ENCODE measurements around the gene ROBO1.

Gene ROBO1

DNA sequence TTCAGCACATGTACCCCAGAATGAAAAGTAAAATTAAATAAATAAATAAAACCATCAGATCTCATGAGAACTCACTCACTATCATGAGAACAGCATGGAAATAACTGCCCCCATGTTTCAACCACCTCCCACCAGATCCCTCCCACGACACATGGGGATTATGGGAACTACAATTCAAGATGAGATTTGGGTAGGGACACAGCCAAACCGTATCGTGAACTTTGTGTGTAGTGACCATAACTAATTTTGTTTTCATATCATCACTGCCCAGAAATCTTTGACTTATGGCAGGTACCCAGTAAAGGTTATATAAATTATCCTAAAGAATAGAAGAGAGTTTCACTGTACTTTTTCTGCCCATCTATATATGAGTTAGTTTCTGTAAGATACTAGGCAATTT is 766.5 kb downstream of the ROBO1 start:
- Mint-ChIP-seq H3K36me3 (ENCODE audit: low read depth) (no peaks in the 10 kb centered on the region), H3K27me3 (ENCODE audit: low read depth) (no peaks in the 10 kb centered on the region), H3K27ac (no peak overlapping the region), H3K4me3 (no peak overlapping the region), H3K4me1 (ENCODE audit: low read depth) (no peaks in the 10 kb centered on the region), H3K9me3 (peaks cover 9% of the 10 kb centered on the region)

DNA sequence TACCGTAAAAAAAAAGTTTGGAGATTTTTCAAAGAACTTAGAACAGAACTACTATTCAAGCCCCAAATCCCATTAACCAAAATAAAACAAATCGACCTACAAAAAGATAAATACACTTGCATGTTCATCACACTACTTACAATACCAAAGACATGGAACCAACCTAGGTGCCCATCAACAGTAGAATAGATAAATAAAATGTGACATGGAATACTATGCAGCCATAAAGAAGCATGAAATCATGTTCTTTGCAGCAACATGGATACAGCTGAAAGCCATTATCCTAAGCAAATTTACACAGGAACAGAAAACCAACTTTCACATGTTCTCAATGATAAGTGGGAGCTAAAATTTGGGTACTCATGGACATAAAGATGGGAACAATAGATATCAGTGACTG is 768.7 kb downstream of the ROBO1 start:
- no peaks in the 10 kb centered on the region for H3K27me3 Mint-ChIP-seq (ENCODE audit: low read depth)
- no peaks in the 10 kb centered on the region for H3K36me3 Mint-ChIP-seq (ENCODE audit: low read depth)
- no peak overlapping the region for H3K4me3 Mint-ChIP-seq
- H3K9me3 Mint-ChIP-seq: peaks cover 9% of the 10 kb centered on the region
- no peak overlapping the region for H3K27ac Mint-ChIP-seq
- H3K4me1 Mint-ChIP-seq (ENCODE audit: low read depth): no peaks in the 10 kb centered on the region

DNA sequence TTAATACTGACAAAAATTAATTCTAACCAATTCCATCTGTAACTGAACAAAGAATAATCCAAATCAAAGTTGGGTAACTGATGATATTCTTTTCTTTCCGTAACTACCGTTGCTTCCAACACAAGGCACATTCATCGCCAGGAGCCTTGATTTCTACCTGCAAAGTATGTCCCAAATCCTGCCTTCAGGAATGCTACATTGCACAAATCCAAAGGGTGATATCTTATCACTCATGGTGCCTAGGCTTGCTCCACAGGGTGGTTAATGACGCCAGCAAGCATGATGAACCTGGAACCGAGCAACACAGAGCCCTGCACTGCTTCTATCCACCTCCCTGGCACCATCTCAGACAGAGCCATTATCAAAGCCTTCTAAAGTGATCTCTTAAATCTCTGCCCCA is 772.7 kb downstream of the ROBO1 start:
- Mint-ChIP-seq H3K27me3 (ENCODE audit: low read depth) (no peaks in the 10 kb centered on the region), H3K4me1 (ENCODE audit: low read depth) (no peaks in the 10 kb centered on the region), H3K9me3 (peaks cover 9% of the 10 kb centered on the region), H3K4me3 (no peak overlapping the region), H3K27ac (no peak overlapping the region), H3K36me3 (ENCODE audit: low read depth) (no peaks in the 10 kb centered on the region)

DNA sequence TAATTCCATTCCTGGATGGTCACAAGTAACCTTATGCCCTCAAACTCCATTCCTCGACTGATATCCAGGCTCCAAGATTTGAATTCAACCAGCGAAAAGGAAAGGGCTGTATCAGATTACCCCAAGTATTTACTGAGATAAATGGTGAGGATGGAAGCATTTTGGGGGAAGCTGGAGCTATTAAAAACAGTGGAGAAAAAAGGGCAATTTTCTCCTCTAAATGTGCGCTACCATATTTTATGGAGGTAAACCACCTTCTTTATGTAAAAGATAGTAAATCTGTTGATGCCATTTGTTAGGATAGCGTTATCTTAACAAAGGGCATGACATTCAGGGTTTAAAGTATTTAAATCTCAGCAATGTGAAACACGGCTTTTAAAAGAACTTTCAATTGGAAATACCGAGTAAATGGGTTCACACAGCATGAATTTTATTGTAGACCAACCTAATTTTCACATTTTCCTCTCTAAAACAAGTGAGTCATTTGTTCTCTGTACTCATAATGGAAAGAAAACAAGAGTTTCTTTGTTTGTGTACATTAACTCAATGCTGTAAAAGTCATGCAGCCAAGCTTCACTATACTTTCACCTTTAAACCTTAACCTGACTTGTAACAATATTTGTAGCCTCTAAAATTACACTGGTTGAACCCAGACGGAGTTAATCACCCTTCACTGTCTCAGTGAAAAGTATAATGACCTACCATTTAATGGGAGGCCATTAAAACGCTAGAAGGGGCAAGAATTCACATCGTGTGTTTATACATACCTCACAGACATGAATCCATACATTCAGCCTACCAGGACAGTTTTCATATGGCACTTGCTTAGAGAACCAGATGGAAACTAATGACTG is 773.4 kb downstream of the ROBO1 start:
- no peak overlapping the region for H3K4me3 Mint-ChIP-seq
- H3K27ac Mint-ChIP-seq: no peak overlapping the region
- no peaks in the 10 kb centered on the region for H3K27me3 Mint-ChIP-seq (ENCODE audit: low read depth)
- H3K36me3 Mint-ChIP-seq (ENCODE audit: low read depth): no peaks in the 10 kb centered on the region
- H3K4me1 Mint-ChIP-seq (ENCODE audit: low read depth): no peaks in the 10 kb centered on the region
- H3K9me3 Mint-ChIP-seq: peaks cover 9% of the 10 kb centered on the region

DNA sequence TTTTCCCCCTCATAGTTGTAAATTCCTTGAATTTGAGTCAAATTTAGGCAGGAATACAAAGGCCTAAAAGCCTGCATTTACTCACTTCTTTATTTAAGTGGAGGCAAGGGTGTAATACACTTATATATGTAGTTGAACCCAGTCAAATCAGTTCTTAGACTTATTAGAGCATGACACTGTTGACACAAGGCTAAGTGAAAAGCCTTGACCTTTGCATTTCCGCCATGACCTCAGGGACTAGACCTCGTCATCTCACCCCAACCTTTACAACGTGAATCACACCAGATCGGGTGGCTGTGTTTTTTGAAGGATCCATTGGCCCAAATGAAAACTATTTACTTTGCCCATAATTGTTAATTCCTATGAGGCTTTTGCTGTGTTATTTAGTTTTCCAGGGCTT is 774.4 kb downstream of the ROBO1 start:
- Mint-ChIP-seq H3K4me3 (no peak overlapping the region), H3K9me3 (no peaks in the 10 kb centered on the region), H3K27me3 (ENCODE audit: low read depth) (no peaks in the 10 kb centered on the region), H3K4me1 (ENCODE audit: low read depth) (no peaks in the 10 kb centered on the region), H3K27ac (no peak overlapping the region), H3K36me3 (ENCODE audit: low read depth) (no peaks in the 10 kb centered on the region)

DNA sequence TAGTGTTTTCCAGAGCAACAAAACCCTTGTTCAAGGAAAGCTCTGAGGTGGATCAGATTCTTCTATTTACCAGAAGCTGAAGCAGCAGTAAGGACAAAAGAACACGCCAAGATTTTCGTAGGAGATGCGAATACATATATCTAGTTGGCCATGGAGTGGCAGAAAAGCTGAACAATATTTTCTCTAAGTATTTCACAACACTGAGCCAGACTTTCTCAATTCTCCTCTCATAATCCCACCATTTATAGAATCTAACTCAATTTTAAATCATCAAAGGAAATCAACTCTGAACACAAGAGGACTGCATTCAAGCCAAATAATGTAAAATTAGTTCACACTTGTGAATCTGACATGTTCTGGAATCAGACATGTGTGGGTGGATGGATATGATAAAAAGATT is 775.0 kb downstream of the ROBO1 start:
- H3K27me3 Mint-ChIP-seq (ENCODE audit: low read depth): no peaks in the 10 kb centered on the region
- no peaks in the 10 kb centered on the region for H3K36me3 Mint-ChIP-seq (ENCODE audit: low read depth)
- H3K9me3 Mint-ChIP-seq: no peaks in the 10 kb centered on the region
- H3K27ac Mint-ChIP-seq: no peak overlapping the region
- no peak overlapping the region for H3K4me3 Mint-ChIP-seq
- H3K4me1 Mint-ChIP-seq (ENCODE audit: low read depth): no peaks in the 10 kb centered on the region

DNA sequence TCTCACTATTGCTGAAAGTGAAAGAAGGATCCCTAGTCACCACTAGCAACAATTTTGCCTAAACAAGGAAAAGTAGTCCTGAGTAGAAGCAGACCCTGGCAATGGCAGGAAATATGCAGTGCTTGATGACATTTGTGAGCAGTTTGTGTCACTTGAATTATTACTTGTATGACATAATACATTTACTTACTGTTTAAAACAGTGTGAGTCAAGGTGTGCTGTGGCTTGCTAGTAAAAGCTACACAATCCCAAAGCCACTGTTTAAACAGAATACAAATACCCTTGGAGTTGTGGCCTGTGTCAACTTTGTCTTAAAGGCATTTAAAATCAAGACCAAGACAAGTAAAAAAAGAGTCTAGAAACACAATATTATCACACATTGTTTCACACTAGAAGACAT is 775.4 kb downstream of the ROBO1 start:
- no peak overlapping the region for H3K27ac Mint-ChIP-seq
- H3K4me1 Mint-ChIP-seq (ENCODE audit: low read depth): no peaks in the 10 kb centered on the region
- H3K9me3 Mint-ChIP-seq: no peaks in the 10 kb centered on the region
- H3K27me3 Mint-ChIP-seq (ENCODE audit: low read depth): no peaks in the 10 kb centered on the region
- H3K36me3 Mint-ChIP-seq (ENCODE audit: low read depth): no peaks in the 10 kb centered on the region
- no peak overlapping the region for H3K4me3 Mint-ChIP-seq

DNA sequence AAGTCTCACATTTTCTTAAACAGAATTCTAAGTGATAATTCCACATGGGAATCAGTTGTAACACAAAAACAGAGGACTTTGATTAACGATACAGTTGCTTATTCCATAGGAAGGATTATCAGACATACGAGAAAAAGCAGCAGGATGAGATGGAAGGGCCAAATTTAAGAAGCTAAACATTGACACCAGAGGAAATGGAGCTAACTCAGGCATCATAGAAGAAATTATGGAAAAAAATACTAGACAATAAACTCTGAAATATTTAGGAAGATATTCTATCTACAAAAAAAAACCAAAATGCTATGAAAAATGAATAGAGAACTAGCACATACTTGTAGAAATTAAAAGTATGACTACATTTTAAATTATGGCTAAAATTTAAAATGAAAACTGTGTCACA is 776.1 kb downstream of the ROBO1 start:
- Mint-ChIP-seq H3K9me3 (no peaks in the 10 kb centered on the region), H3K27me3 (ENCODE audit: low read depth) (no peaks in the 10 kb centered on the region), H3K27ac (no peak overlapping the region), H3K4me3 (no peak overlapping the region), H3K4me1 (ENCODE audit: low read depth) (no peaks in the 10 kb centered on the region), H3K36me3 (ENCODE audit: low read depth) (no peaks in the 10 kb centered on the region)

DNA sequence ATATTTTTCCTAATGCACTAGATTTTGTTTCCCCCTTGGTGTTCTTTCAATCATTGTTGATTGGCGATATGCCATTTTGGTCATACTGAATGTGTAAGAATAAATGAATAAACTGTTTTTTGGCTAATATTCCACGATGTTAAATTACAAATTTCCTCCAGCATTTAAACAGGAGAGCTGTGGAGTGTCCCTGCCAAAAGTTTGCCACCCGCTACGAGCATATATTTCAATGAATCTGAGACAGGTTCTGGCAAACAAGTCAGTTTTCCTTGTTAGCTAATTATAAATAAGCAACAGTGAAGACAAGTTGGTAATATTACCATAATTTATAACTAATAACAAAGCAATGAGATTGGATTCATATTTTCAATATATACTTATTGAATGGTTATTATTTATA is 777.6 kb downstream of the ROBO1 start:
- Mint-ChIP-seq H3K4me3 (no peak overlapping the region), H3K4me1 (ENCODE audit: low read depth) (no peaks in the 10 kb centered on the region), H3K27ac (no peak overlapping the region), H3K27me3 (ENCODE audit: low read depth) (no peaks in the 10 kb centered on the region), H3K9me3 (no peaks in the 10 kb centered on the region), H3K36me3 (ENCODE audit: low read depth) (no peaks in the 10 kb centered on the region)

DNA sequence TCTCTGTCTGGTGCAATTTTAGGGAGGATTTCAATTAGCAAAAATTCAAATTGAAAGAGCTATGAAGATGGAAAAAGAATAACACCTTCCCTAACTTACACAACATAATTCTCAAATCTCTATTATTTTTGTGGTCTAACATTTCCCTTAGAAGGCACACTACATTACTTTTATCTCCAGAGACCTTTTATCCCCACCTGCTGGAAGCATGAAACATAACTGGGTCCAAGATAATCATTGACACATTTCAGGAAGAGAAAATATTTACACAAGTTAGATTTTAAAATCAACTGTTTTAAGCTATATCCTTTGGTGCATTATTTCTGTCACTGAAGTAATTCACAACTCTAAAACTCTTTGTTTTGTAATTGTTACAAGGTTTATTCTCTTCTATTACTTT is 779.5 kb downstream of the ROBO1 start:
- Mint-ChIP-seq H3K4me3 (no peak overlapping the region), H3K27ac (no peak overlapping the region), H3K36me3 (ENCODE audit: low read depth) (no peaks in the 10 kb centered on the region), H3K27me3 (ENCODE audit: low read depth) (no peaks in the 10 kb centered on the region), H3K4me1 (ENCODE audit: low read depth) (no peaks in the 10 kb centered on the region), H3K9me3 (no peaks in the 10 kb centered on the region)

DNA sequence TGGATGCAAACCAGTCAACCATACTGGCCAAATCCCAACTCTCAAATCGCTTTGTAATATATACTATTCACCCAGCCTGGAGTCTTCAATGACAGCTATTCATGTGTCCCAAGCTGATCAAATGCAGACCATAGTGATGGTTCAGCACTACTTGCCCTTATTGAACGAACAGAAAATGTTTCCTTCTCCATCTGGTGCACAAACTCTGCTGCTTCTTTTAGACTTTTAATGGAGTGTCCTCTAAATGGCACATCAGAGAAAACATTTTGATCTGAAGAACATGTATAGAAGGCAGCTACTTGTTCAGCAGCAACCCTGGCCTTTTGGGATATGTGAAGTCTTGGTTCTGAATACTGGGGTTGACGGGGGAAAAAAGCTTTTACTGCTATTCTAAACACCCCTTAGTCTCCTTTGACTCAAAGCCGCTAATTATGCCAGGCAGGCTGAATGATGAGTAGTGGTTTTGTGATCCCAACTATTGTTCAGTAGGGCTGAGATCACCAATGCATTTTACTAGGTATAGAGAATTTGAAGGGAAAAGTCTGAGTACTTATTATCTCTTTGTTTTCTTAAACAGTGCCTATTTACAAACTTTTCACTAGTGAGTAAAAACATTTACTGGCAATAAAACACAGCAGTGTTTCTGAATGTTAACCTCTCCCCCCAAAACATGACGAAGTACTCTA is 781.2 kb downstream of the ROBO1 start:
- H3K27ac Mint-ChIP-seq: no peak overlapping the region
- no peaks in the 10 kb centered on the region for H3K27me3 Mint-ChIP-seq (ENCODE audit: low read depth)
- H3K9me3 Mint-ChIP-seq: no peaks in the 10 kb centered on the region
- no peaks in the 10 kb centered on the region for H3K36me3 Mint-ChIP-seq (ENCODE audit: low read depth)
- no peaks in the 10 kb centered on the region for H3K4me1 Mint-ChIP-seq (ENCODE audit: low read depth)
- H3K4me3 Mint-ChIP-seq: no peak overlapping the region

DNA sequence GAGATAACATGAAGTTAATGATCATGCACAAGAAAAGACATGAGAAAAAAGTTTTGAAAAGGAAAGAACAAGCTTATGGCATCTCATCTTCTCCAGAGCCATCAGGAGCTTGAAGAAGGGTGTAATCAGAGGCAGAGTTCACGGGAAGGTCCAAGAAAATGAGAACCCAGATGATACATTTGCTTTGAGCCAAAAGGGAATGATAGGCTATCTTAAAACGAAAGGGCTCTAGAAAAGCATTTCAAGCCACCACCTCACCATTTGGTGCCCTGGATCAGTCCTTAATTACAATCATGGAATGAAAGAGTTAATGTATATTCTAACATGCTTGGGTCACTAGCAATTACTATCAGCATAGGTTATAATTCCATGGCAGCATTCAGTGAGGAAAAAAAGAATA is 781.8 kb downstream of the ROBO1 start:
- H3K36me3 Mint-ChIP-seq (ENCODE audit: low read depth): no peaks in the 10 kb centered on the region
- no peaks in the 10 kb centered on the region for H3K9me3 Mint-ChIP-seq
- H3K27me3 Mint-ChIP-seq (ENCODE audit: low read depth): no peaks in the 10 kb centered on the region
- H3K4me3 Mint-ChIP-seq: no peak overlapping the region
- H3K4me1 Mint-ChIP-seq (ENCODE audit: low read depth): no peaks in the 10 kb centered on the region
- no peak overlapping the region for H3K27ac Mint-ChIP-seq

DNA sequence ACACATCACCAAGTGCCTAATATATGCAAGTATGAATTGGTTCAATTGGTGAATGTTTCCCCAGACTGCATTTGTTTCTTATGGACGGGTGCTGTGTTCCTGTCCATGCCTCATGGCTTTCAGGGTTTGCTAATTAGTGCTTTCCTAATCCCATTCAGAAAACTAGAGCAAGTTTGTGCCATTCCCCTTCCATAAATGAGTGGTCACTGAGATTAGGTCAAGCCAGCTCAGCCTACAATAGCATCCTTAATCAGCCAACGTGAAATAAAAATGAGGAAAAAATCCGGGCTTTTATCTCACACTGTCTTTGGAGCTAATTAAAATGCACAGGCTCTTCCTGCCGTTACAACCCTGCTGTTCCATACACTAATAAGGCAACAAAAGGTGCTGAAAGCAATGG is 788.8 kb downstream of the ROBO1 start:
- Mint-ChIP-seq H3K27me3 (ENCODE audit: low read depth) (no peaks in the 10 kb centered on the region), H3K27ac (no peak overlapping the region), H3K36me3 (ENCODE audit: low read depth) (no peaks in the 10 kb centered on the region), H3K4me1 (ENCODE audit: low read depth) (no peaks in the 10 kb centered on the region), H3K4me3 (no peak overlapping the region), H3K9me3 (no peaks in the 10 kb centered on the region)

DNA sequence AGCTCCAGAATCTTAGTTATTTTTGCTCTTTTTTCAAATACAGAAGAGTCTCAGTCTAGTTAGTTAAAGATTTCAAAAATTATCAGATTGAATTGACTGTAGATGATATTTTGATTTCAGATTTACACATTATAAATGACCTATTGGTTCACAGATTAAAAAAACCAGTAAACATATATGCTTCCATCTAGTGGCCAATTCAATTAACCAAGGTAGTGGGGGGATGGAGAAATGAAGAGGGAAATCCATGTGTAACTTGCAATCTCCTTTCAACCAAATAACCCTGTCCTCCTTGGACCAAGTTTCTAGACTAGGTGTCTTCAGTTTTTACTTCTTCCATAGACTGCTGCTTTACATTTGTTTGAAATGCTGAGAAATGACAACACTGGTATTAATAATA is 789.8 kb downstream of the ROBO1 start:
- Mint-ChIP-seq H3K27ac (no peak overlapping the region), H3K4me3 (no peak overlapping the region), H3K27me3 (ENCODE audit: low read depth) (no peaks in the 10 kb centered on the region), H3K4me1 (ENCODE audit: low read depth) (no peaks in the 10 kb centered on the region), H3K36me3 (ENCODE audit: low read depth) (no peaks in the 10 kb centered on the region), H3K9me3 (no peaks in the 10 kb centered on the region)

DNA sequence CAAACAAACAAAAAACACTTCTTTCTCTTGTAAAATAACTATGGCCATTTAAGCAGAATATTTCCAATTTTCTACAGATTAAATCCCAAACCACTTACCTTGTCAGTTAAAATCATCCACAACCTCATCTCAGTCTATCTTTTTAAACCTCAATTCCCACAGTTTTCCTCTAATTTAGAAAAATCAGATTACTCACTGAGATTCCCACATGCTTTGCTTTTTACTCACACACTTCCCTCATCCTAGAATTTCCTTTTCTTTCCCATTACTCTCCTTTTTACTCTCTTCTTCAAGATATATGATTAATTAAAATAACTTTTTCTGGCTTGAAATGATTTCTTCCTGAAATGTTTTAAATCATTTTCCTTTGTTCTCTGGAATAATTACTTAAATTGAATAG is 790.7 kb downstream of the ROBO1 start:
- Mint-ChIP-seq H3K4me1 (ENCODE audit: low read depth) (no peaks in the 10 kb centered on the region), H3K27me3 (ENCODE audit: low read depth) (no peaks in the 10 kb centered on the region), H3K36me3 (ENCODE audit: low read depth) (no peaks in the 10 kb centered on the region), H3K9me3 (no peaks in the 10 kb centered on the region), H3K27ac (no peak overlapping the region), H3K4me3 (no peak overlapping the region)
